GM19023 (cell line): ENCODE measurements around the gene CNR2.
A peak's percentile ranks its signal among the peaks of the same experiment; 100 is the strongest.
"Not testable (repeated sequence)": the region's sequence is repeated elsewhere in the genome, so short reads cannot be mapped to it uniquely, and the experiment has no call there.

ENCODE experiments used
- ATAC-seq: cut with Tn5 transposase; IDR thresholded peaks from one replicate; pipeline ENCODE4 v1.9.1; 2021; ENCODE audit warnings: mild to moderate bottlenecking, moderate library complexity; ENCODE audit not compliant: unreplicated experiment

CNR2 gene

GRCh38 chr1:23838401-23838866 is 74.7 kb downstream of the CNR2 start:
- ATAC-seq = peak; percentile 63

- no peak for ATAC-seq
Measured at GRCh38 chr1:23837908-23838307, 75.3 kb downstream of the CNR2 start.

GRCh38 chr1:23836037-23836436 is 77.1 kb downstream of the CNR2 start:
- ATAC-seq = no peak

- not testable (repeated sequence) for ATAC-seq
Measured at GRCh38 chr1:23834156-23834555, 79.0 kb downstream of the CNR2 start.

GRCh38 chr1:23827717-23828116 is 85.4 kb downstream of the CNR2 start:
- ATAC-seq = no peak

- not testable (repeated sequence) for ATAC-seq
Measured at GRCh38 chr1:23826590-23826989, 86.6 kb downstream of the CNR2 start.

GRCh38 chr1:23825762-23826522 is 87.2 kb downstream of the CNR2 start:
- ATAC-seq = peak; percentile 70

- ATAC-seq = peak; percentile 68
Measured at GRCh38 chr1:23825076-23825761, 87.9 kb downstream of the CNR2 start, which contains the start of gene HMGCL. Gene HMGCL (minus strand): TSS chr1:23825429. CDS start chr1:23825415, 14 bp downstream.

GRCh38 chr1:23824711-23825075 is 88.5 kb downstream of the CNR2 start:
- no peak for ATAC-seq

GRCh38 chr1:23823767-23824166 is 89.4 kb downstream of the CNR2 start:
- ATAC-seq = no peak
